GDM1 (cell line): ENCODE results near the gene PAM16.

Source experiments
- DNase-seq: peaks from one replicate; lab custom pipeline; 2025; lab: John Stamatoyannopoulos, UW

PAM16 gene

DNA sequence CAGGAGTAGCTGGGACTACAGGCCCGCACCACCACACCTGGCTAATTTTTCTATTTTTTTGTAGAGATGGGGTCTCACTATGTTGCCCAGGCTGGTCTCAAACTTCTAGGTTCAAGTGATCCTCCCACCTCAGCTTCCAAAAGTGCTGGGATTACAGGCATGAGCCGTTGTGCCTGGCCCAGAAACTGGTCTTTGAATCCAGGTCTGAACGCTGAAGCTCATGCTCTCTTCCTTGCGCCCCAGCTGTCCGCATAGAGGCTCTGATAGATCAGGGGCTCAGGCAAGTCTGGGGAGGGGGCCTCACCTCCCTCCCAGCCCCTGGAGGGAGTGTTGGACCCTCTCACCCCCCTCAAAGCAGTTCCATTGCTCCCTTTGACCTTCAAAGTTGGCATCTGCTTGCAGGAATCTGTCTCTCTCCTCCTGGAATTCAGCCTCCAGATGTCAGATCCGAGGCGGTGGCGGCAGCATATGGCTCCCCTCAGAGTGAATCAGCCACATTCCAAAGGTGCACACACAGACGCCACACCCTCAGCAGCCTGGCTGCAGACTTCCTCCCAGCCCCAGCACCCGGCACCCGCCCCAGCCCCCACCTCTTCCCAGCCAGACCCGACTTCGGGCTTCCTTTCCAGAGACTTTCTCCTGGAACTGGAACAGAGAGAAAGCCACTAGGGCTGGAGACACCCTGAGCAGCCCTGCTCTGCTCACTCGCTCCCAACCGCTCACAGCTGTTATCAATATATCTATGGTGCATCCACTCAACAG is 52.2 kb downstream of the PAM16 start:
- DNase-seq = no peak

DNA sequence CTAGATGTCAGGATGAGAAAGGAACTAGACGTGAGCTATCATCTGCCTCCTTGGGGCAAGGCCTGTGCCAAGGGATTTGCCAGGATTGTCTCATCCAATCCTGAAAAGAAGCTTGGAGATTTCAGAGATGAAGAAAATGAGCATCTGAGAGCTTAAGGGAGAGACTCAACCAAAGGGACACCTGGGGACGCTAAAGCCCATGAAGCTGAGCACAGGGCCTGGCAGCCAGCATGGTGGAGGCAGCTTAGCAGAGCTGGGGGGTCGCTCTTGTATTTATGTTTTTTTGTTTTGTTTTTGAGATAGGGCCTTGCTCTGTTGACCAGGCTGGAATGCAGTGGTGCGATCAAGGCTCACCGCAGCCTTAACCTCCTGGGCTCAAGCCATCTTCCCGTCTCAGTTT is 53.6 kb downstream of the PAM16 start:
- DNase-seq = no peak

DNA sequence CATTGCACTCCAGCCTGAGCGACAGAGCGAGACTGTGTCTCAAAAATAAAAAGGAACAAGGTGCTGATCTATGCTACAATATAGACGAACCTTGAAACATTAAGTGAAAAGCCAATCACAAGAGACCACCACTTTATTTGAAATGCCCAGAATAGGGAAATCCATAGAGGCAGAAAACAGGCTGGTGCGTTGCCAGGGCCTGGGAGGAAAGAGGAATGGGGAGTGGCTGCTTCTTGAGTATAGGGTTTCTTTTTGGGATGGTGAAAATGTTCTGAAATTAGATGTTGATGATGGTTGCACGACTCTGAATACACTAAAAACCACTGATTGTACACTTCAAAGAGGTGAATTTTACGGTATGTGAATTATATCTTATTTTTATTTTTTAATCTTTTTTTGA is 55.5 kb downstream of the PAM16 start:
- no peak for DNase-seq

DNA sequence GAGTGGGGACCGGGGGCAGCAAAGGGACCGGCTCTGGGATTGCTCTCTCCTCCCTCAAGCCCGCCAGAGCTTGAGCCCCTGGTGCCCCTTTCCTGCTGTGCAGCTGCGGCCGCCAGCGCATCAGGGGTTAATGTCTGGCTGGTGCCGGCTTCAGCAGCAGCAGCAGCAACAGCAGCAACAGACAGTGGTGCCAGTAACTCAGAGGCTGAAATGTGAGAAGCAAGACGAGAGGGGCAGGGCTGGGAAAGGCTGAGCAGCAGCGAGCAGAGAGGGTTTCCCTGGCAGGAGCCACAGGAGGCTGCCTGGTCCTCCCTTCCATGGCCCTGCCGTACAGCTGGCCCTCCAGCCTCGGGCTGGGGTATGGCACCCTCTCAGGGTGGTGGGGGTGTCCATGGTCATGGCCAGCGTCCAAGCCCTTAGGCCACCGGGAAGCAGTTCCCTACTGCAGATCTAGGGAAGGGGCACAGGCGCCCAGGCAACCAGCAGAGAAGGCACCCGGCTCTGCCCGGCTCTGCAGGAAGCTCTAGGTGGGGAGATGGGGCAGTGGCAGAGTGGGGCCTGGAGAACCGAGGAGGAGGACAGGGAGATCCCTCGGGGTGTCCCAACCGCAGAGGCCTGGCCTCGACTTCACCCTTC is 57.2 kb downstream of the PAM16 start:
- no peak for DNase-seq

DNA sequence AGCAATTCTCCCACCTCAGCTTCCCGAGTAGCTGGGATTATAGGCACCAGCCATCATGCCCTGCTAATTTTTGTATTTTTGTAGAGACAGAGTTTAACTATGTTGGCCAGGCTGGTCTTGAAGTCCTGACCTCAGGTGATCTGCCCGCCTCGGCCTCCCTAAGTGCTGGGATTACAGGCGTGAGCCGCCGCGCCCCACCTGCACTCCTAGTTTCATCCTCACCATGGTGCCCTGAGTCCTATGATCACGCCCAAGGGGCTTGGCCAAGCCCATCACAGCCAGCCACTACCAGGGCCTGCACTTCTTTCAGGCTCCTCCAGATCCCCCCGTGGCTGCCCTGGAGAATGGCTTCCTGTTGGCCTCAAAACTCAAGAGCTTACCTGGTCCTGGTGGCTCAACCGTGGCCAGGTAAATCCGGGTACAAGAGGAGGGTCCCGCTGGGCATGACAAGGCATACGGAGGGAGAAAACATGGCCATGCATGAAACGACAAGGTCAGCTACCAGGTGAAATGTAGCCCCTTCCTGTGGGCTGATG is 57.9 kb downstream of the PAM16 start:
- no peak for DNase-seq

DNA sequence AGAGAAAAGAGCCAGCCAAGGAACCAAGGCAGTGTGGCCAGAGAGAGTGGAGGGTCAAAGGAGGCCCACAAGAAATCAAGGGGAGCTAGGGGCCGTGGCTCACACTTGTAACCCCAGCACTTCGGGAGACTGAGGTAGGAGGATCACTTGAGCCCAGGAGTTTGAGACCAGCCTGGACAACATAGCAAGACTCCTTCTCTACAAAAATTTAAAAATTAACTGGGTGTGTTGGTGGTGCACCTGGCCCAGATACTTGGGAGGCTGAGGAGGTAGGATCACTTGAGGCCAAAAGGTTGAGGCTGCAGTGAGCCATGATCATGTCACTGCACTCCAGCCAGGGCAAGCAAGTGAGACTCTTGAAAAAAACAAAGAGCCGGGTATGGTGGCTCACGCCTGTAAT is 59.4 kb downstream of the PAM16 start:
- no peak for DNase-seq
